MCF 10A (cell line): ENCODE data around the gene TIGIT. TPM values are rescaled to one million over a fixed set of nuclear protein-coding genes. Genes with fewer than 3 reads are reported as not detected.

ENCODE experiments used
- BruUV-seq: library from RNA; stranded (reverse); fragments of 400-500 nt; replicated peaks from 2 replicates; lab custom pipeline; 2021; lab: Mats Ljungman, UMichigan
- CTCF ChIA-PET: fragments of 300-600 bp; sonication (Branson Sonifier 250); formaldehyde crosslinking; extraction: SDS; loops from one replicate; lab custom pipeline; 2021; ENCODE audit warnings: antibody characterized with exemption, inconsistent platforms; lab: Yijun Ruan, JAX
- POLR2A ChIA-PET: fragments of 300-600, 350-650 bp; sonication (Branson Sonifier 250); formaldehyde crosslinking; extraction: SDS; loops from one replicate; lab custom pipeline; 2020; ENCODE audit warnings: antibody characterized with exemption, inconsistent platforms; lab: Yijun Ruan, JAX
- DNase-seq: peaks from one replicate; pipeline ENCODE4 v3.0.0-alpha.2; 2018; ENCODE audit not compliant: unreplicated experiment
- H3K27ac Mint-ChIP-seq: one replicate; pipeline ENCODE4 v1.8.0; 2022; ENCODE audit warnings: mild to moderate bottlenecking, low read depth, mixed read lengths; ENCODE audit not compliant: unreplicated experiment
- H3K27me3 Mint-ChIP-seq: one replicate; pipeline ENCODE4 v1.8.0; 2022; ENCODE audit warnings: mixed read lengths; ENCODE audit not compliant: insufficient read depth, unreplicated experiment
- H3K36me3 Mint-ChIP-seq: one replicate; pipeline ENCODE4 v1.8.0; 2022; ENCODE audit warnings: mild to moderate bottlenecking, moderate library complexity, mixed read lengths; ENCODE audit not compliant: insufficient read depth, unreplicated experiment
- H3K4me1 Mint-ChIP-seq: one replicate; pipeline ENCODE4 v1.8.0; 2022; ENCODE audit warnings: mixed read lengths; ENCODE audit not compliant: insufficient read depth, unreplicated experiment
- H3K4me3 Mint-ChIP-seq: one replicate; pipeline ENCODE4 v1.8.0; 2022; ENCODE audit warnings: mild to moderate bottlenecking, moderate library complexity, mixed read lengths; ENCODE audit not compliant: unreplicated experiment
- H3K9me3 Mint-ChIP-seq: one replicate; pipeline ENCODE4 v1.8.0; 2022; ENCODE audit warnings: mixed read lengths; ENCODE audit not compliant: unreplicated experiment
- intact Hi-C: fragments of 100-400 bp; cut with micrococcal nuclease; formaldehyde crosslinking; loops from 2 replicates; pipeline ENCODE4 v1.14.1; 2022
- total RNA-seq: library from RNA; stranded (reverse); gene quantifications from 2 replicates; pipeline ENCODE4 v1.2.3, GENCODE V29; 2022
- TF ChIP-seq, protein P1 (sequence below): fragments of 200-600 bp; IDR thresholded peaks from one replicate; pipeline ENCODE4 v1.8.0; 2022; ENCODE audit warnings: antibody characterized with exemption, mild to moderate bottlenecking; ENCODE audit not compliant: unreplicated experiment

Gene TIGIT
- total RNA-seq, 1 experiment from 2014 or later: not detected

DNA sequence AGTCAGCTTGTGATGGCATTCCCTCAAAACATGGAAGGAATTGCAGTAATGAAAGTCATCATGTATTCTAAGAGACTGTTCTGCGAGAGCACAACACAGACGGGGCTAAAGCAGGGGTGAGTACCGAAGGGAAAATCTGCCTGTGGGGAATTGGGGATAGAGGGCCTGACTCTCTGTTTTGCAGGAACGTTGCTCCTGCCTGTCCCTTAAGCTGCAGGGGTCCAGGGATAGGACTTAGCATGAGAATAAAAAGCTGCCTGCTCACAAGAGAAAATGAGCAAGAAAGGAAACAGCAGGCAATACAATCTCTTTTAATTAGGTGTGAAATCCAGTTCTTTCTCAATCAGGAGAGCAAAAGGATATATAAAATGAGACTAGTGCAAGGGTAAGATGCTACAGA, 62.2 kb downstream of the TIGIT start:
- POLR2A ChIA-PET: no interaction called here
- TF ChIP-seq, protein P1, sequence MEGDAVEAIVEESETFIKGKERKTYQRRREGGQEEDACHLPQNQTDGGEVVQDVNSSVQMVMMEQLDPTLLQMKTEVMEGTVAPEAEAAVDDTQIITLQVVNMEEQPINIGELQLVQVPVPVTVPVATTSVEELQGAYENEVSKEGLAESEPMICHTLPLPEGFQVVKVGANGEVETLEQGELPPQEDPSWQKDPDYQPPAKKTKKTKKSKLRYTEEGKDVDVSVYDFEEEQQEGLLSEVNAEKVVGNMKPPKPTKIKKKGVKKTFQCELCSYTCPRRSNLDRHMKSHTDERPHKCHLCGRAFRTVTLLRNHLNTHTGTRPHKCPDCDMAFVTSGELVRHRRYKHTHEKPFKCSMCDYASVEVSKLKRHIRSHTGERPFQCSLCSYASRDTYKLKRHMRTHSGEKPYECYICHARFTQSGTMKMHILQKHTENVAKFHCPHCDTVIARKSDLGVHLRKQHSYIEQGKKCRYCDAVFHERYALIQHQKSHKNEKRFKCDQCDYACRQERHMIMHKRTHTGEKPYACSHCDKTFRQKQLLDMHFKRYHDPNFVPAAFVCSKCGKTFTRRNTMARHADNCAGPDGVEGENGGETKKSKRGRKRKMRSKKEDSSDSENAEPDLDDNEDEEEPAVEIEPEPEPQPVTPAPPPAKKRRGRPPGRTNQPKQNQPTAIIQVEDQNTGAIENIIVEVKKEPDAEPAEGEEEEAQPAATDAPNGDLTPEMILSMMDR: no peak
- no peak for DNase-seq
- intact Hi-C loops: no loop called here
- CTCF ChIA-PET: interaction anchor here (0.6 to 0.7 kb wide), 2 partner anchors 20 to 39 kb away, joined by 3 read pairs; no protein-coding TSS in a partner anchor
- peaks cover 5% of the 10 kb centered on the region for H3K36me3 Mint-ChIP-seq
- H3K4me1 Mint-ChIP-seq: no peaks in the 10 kb centered on the region
- H3K9me3 Mint-ChIP-seq: no peaks in the 10 kb centered on the region
- H3K4me3 Mint-ChIP-seq: no peak overlapping the region
- no TSS peak for BruUV-seq
- no peaks in the 10 kb centered on the region for H3K27me3 Mint-ChIP-seq
- no peak overlapping the region for H3K27ac Mint-ChIP-seq

DNA sequence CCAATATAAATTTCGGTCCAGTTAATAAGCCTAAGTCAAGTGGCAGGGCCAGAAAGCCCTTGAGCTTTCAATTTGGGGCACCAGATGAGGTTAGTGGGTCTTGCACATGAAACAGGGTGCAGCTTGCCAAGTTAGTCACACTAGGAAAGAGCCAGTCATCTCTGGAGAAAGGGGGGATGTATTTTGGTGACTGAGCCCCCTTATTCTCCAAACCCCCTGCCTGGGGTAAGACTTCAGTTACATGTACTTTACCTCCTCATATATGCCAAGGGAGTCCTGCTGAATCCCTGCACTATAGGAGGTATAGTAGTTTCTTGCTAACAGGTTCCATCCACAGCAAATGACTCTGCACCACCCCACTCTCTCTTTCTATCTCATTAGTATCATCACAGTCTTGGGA, 62.7 kb downstream of the TIGIT start:
- DNase-seq: no peak
- no peak overlapping the region for H3K4me3 Mint-ChIP-seq
- H3K9me3 Mint-ChIP-seq: no peaks in the 10 kb centered on the region
- CTCF ChIA-PET: interaction anchor here (0.6 to 0.7 kb wide), 3 partner anchors 20 to 805 kb away, joined by 3 read pairs; no protein-coding TSS in a partner anchor
- H3K27ac Mint-ChIP-seq: no peak overlapping the region
- H3K4me1 Mint-ChIP-seq: no peaks in the 10 kb centered on the region
- TF ChIP-seq, protein P1: no peak
- no peaks in the 10 kb centered on the region for H3K27me3 Mint-ChIP-seq
- H3K36me3 Mint-ChIP-seq: peaks cover under 1% of the 10 kb centered on the region
- no TSS peak for BruUV-seq
- intact Hi-C loops: no loop called here
- POLR2A ChIA-PET: interaction anchor here (0.6 kb wide), 1 partner anchor 194 kb away, joined by 3 read pairs; no protein-coding TSS in a partner anchor

Other genes with a start within 250 kb of the TIGIT start
- 3.8 and 5.2 TPM in 2 replicates for gene CCDC191, start 237.5 kb upstream of the TIGIT start, total RNA-seq
- 39.2 and 43.6 TPM in 2 replicates for gene QTRT2, start 237.3 kb upstream of the TIGIT start, total RNA-seq
- gene DRD3, start 115.0 kb upstream of the TIGIT start, total RNA-seq: not detected in 2 replicates
- not detected in 2 replicates for gene ZNF80, start 56.5 kb upstream of the TIGIT start, total RNA-seq